K562 (cell line): Measurements from ENCODE around the gene PMVK. TPM values are rescaled to one million over a fixed set of nuclear protein-coding genes. Genes with fewer than 3 reads are reported as not detected.
A peak's percentile ranks its signal among the peaks of the same experiment; 100 is the strongest.

Experiments
- CCAR2 ChIP-seq: fragments of 200-400 bp; formaldehyde crosslinking; IDR thresholded peaks from 2 replicates; pipeline ENCODE4 v1.6.1; 2017; ENCODE audit warnings: mild to moderate bottlenecking, low read depth, low read length
- CSDE1 ChIP-seq, 2 experiments: fragments of 450-650 bp; IDR thresholded peaks; 2 replicates each; pipeline ENCODE4 v1.6.1; 2016; ENCODE audit warnings: mild to moderate bottlenecking in 1 of 2
- CXXC5 ChIP-seq: fragments of 250-450 bp; sonication (Bioruptor Pico); IDR thresholded peaks from 2 replicates; pipeline ENCODE4 v1.8.0; 2022; ENCODE audit warnings: inconsistent platforms, mild to moderate bottlenecking, moderate library complexity
- DNMT1 ChIP-seq: fragments of 450-650 bp; IDR thresholded peaks from 2 replicates; pipeline ENCODE4 v1.6.1; 2016; ENCODE audit warnings: antibody characterized with exemption, mild to moderate bottlenecking
- HDAC2 ChIP-seq: fragments of 450-650 bp; IDR thresholded peaks from 2 replicates; pipeline ENCODE4 v1.6.1; 2016; ENCODE audit warnings: mild to moderate bottlenecking
- KDM2B ChIP-seq: fragments of 250-450 bp; sonication (Bioruptor Pico); IDR thresholded peaks from 2 replicates; pipeline ENCODE4 v1.8.0; 2021; ENCODE audit warnings: mild to moderate bottlenecking, moderate library complexity
- MYBL2 ChIP-seq, 2 experiments: fragments of 450-650 bp in 1 of 2; sonication (generic) in 1 of 2; formaldehyde crosslinking in 1 of 2; IDR thresholded peaks; 2 replicates each; pipeline versions ENCODE4 v1.6.1 to v1.8.1; 2017 to 2022; ENCODE audit warnings: borderline replicate concordance in 1 of 2, inconsistent platforms in 1 of 2, low read depth in 1 of 2, mild to moderate bottlenecking in 1 of 2, missing genetic modification reagents in 1 of 2, moderate library complexity in 1 of 2
- NFIX ChIP-seq: fragments of 250-450 bp; sonication (Bioruptor Pico); IDR thresholded peaks from 2 replicates; pipeline ENCODE4 v1.4.0; 2020; ENCODE audit warnings: low read depth, mild to moderate bottlenecking, moderate library complexity
- NRF1 ChIP-seq, 2 experiments: fragments of 450-650 bp; IDR thresholded peaks in 1 of 2; conservative IDR thresholded peaks in 1 of 2; 2 replicates each; pipeline ENCODE4 v1.6.1; 2014; ENCODE audit warnings: mild to moderate bottlenecking in 2 of 2
- PHF20 ChIP-seq: fragments of 450-650 bp; IDR thresholded peaks from 2 replicates; pipeline ENCODE4 v1.6.1; 2018; ENCODE audit not compliant: partially characterized antibody
- SRSF7 ChIP-seq: fragments of 200-400 bp; formaldehyde crosslinking; optimal IDR thresholded peaks from 2 replicates; pipeline ENCODE3; 2017; ENCODE audit warnings: mild to moderate bottlenecking, low read depth, low read length
- TBL1XR1 ChIP-seq, 2 experiments: IDR thresholded peaks; 2 replicates each; pipeline ENCODE4 v1.6.1; 2012; ENCODE audit warnings: improper control_type of control experiment in 2 of 2, low read length in 2 of 2, mild to moderate bottlenecking in 1 of 2
- TEAD4 ChIP-seq, 2 experiments: sonication (generic) in 1 of 2; formaldehyde crosslinking in 1 of 2; IDR thresholded peaks; 2 replicates each; pipeline versions ENCODE4 v1.6.1 to v1.8.0; 2012 to 2022; ENCODE audit warnings: borderline replicate concordance in 1 of 2, inconsistent platforms in 1 of 2, low read length in 1 of 2, mild to moderate bottlenecking in 1 of 2, missing genetic modification reagents in 1 of 2
- polyA plus RNA-seq, 8 experiments: library from polyadenylated mRNA; depleted of rRNA in 4 of 8; stranded (reverse) in 5 of 8; unstranded in 3 of 8; fragments of >200 nt; fragmentation: Nextera tagmentation in 2 of 8; fragmentation: Illumina TruSeq in 1 of 8; extraction: Ambion mirVana in 2 of 8; extraction: Trizol in 1 of 8; gene quantifications; 2 replicates each; pipeline versions ENCODE4 v1.2.1 to v1.2.3, GENCODE V29; 2011 to 2014; ENCODE audit warnings: inconsistent platforms in 1 of 8, missing spikeins in 1 of 8
- total RNA-seq, 7 experiments: library from RNA; depleted of rRNA in 6 of 7; stranded (reverse); fragments of >200 nt in 6 of 7; fragmentation: Illumina TruSeq in 2 of 7; extraction: Trizol in 2 of 7; gene quantifications; 2 replicates each; pipeline versions ENCODE4 v1.2.1 to v1.2.3, GENCODE V29; 2011 to 2021; ENCODE audit warnings: low replicate concordance in 1 of 7
- TF ChIP-seq, protein P1 (sequence below): IDR thresholded peaks from 3 replicates; pipeline ENCODE4 v1.6.1; 2011; ENCODE audit warnings: borderline replicate concordance, mild to moderate bottlenecking, moderate library complexity; ENCODE audit not compliant: insufficient read length; ENCODE audit errors: extremely low read depth
- TF ChIP-seq, protein P2 (sequence below): fragments of 450-650 bp; IDR thresholded peaks from one replicate; pipeline ENCODE4 v1.6.1; 2018; ENCODE audit warnings: mild to moderate bottlenecking, moderate library complexity; ENCODE audit not compliant: partially characterized antibody
- TF ChIP-seq, protein P3 (sequence below): fragments of 450-650 bp; IDR thresholded peaks from 2 replicates; pipeline ENCODE4 v1.6.1; 2018; ENCODE audit warnings: mild to moderate bottlenecking, low read depth; ENCODE audit not compliant: partially characterized antibody
- TF ChIP-seq, protein P4 (sequence below), 2 experiments: fragments of 450-650 bp; IDR thresholded peaks; 2 replicates each; pipeline ENCODE4 v1.6.1; 2018; ENCODE audit warnings: mild to moderate bottlenecking in 2 of 2, low read depth in 1 of 2; ENCODE audit not compliant: partially characterized antibody in 2 of 2

PMVK gene
- total and polyA plus RNA-seq, 9 of the 15 experiments (the other 6 are each of a cell fraction or from before 2014, with no cell fraction given) = 1.1 to 15.3 (median 6.3) TPM

DNA sequence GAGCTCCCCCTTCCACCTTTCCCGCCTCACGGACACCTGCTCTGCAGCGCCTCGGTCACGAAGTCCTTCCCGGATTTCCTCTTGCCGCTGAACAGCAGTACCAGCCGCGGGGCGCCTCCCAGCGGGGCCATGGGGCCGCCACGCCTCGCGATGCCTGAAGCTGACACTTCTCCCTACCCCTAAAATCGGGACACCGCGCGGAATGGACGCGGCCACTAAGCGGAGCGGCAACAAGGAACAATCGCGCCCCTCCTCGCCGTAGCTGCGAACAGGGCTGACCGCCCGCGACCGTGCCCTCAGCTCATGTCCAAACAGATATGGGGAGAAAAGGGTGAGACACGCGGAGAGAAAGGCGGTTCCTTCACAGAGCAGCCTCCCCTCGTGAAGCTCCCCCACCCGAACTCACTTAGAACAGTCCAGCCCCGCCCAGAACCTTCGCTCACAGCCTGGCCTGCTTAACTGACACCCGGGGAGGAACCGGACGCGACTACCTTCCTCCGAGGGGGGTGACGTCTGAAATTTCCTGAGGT, at the start of gene PMVK (continued):
- TF ChIP-seq, protein P1, sequence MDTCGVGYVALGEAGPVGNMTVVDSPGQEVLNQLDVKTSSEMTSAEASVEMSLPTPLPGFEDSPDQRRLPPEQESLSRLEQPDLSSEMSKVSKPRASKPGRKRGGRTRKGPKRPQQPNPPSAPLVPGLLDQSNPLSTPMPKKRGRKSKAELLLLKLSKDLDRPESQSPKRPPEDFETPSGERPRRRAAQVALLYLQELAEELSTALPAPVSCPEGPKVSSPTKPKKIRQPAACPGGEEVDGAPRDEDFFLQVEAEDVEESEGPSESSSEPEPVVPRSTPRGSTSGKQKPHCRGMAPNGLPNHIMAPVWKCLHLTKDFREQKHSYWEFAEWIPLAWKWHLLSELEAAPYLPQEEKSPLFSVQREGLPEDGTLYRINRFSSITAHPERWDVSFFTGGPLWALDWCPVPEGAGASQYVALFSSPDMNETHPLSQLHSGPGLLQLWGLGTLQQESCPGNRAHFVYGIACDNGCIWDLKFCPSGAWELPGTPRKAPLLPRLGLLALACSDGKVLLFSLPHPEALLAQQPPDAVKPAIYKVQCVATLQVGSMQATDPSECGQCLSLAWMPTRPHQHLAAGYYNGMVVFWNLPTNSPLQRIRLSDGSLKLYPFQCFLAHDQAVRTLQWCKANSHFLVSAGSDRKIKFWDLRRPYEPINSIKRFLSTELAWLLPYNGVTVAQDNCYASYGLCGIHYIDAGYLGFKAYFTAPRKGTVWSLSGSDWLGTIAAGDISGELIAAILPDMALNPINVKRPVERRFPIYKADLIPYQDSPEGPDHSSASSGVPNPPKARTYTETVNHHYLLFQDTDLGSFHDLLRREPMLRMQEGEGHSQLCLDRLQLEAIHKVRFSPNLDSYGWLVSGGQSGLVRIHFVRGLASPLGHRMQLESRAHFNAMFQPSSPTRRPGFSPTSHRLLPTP = no peak
- peak; percentile 10 to 50; a peak in 1 of 4 replicates for TF ChIP-seq NRF1 (conservative IDR thresholded peaks at IDR 0.05 in 1 of 2, IDR thresholded peaks at IDR 0.05 in 1 of 2)
- peak; percentile 87 for TF ChIP-seq PHF20
- TF ChIP-seq, protein P2, sequence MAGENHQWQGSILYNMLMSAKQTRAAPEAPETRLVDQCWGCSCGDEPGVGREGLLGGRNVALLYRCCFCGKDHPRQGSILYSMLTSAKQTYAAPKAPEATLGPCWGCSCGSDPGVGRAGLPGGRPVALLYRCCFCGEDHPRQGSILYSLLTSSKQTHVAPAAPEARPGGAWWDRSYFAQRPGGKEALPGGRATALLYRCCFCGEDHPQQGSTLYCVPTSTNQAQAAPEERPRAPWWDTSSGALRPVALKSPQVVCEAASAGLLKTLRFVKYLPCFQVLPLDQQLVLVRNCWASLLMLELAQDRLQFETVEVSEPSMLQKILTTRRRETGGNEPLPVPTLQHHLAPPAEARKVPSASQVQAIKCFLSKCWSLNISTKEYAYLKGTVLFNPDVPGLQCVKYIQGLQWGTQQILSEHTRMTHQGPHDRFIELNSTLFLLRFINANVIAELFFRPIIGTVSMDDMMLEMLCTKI = no peak
- TF ChIP-seq HDAC2 = peak; percentile 98
- no peak for TF ChIP-seq NFIX (CRISPR knock-in tag)
- peak; percentile 73 for TF ChIP-seq CXXC5 (CRISPR knock-in tag)
- TF ChIP-seq, protein P3, sequence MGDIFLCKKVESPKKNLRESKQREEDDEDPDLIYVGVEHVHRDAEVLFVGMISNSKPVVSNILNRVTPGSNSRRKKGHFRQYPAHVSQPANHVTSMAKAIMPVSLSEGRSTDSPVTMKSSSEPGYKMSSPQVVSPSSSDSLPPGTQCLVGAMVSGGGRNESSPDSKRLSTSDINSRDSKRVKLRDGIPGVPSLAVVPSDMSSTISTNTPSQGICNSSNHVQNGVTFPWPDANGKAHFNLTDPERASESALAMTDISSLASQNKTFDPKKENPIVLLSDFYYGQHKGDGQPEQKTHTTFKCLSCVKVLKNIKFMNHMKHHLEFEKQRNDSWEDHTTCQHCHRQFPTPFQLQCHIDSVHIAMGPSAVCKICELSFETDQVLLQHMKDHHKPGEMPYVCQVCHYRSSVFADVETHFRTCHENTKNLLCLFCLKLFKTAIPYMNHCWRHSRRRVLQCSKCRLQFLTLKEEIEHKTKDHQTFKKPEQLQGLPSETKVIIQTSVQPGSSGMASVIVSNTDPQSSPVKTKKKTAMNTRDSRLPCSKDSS = no peak
- TF ChIP-seq, protein P4, sequence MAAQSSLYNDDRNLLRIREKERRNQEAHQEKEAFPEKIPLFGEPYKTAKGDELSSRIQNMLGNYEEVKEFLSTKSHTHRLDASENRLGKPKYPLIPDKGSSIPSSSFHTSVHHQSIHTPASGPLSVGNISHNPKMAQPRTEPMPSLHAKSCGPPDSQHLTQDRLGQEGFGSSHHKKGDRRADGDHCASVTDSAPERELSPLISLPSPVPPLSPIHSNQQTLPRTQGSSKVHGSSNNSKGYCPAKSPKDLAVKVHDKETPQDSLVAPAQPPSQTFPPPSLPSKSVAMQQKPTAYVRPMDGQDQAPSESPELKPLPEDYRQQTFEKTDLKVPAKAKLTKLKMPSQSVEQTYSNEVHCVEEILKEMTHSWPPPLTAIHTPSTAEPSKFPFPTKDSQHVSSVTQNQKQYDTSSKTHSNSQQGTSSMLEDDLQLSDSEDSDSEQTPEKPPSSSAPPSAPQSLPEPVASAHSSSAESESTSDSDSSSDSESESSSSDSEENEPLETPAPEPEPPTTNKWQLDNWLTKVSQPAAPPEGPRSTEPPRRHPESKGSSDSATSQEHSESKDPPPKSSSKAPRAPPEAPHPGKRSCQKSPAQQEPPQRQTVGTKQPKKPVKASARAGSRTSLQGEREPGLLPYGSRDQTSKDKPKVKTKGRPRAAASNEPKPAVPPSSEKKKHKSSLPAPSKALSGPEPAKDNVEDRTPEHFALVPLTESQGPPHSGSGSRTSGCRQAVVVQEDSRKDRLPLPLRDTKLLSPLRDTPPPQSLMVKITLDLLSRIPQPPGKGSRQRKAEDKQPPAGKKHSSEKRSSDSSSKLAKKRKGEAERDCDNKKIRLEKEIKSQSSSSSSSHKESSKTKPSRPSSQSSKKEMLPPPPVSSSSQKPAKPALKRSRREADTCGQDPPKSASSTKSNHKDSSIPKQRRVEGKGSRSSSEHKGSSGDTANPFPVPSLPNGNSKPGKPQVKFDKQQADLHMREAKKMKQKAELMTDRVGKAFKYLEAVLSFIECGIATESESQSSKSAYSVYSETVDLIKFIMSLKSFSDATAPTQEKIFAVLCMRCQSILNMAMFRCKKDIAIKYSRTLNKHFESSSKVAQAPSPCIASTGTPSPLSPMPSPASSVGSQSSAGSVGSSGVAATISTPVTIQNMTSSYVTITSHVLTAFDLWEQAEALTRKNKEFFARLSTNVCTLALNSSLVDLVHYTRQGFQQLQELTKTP (IDR thresholded peaks at IDR 0.05; ENCODE audit: low read depth in 1 of 2, partially characterized antibody in 2 of 2) = peak in 1 of 2 experiments; percentile 49
- TF ChIP-seq SRSF7 = no peak
- no peak; a peak in 1 of 4 replicates for TF ChIP-seq TBL1XR1 (IDR thresholded peaks at IDR 0.05; ENCODE audit: low read length in 2 of 2)
- peak; percentile 34; the same call in 1 of the 2 replicates for TF ChIP-seq TEAD4 (IDR thresholded peaks at IDR 0.05; ENCODE audit: low read length)
- peak; percentile 73; the same call in 1 of the 2 replicates for TF ChIP-seq TEAD4 (CRISPR knock-in tag; IDR thresholded peaks at IDR 0.05; ENCODE audit: borderline replicate concordance)
- TF ChIP-seq DNMT1 = no peak
- no peak for TF ChIP-seq CSDE1 (IDR thresholded peaks at IDR 0.05)
- no peak for TF ChIP-seq CCAR2
- peak; percentile 81; the same call in 1 of the 2 replicates for TF ChIP-seq KDM2B
- no peak for TF ChIP-seq MYBL2 (IDR thresholded peaks at IDR 0.05; ENCODE audit: low read depth)
- no peak for TF ChIP-seq MYBL2 (CRISPR knock-in tag; IDR thresholded peaks at IDR 0.05; ENCODE audit: borderline replicate concordance)
